ENCODE results near the gene ZPLD1. TPM values are rescaled to one million over a fixed set of nuclear protein-coding genes. Genes with fewer than 3 reads are reported as not detected.

ZPLD1 gene
- total and polyA plus RNA-seq, 2 of the 8 experiments (the other 6 are each of a cell fraction or from before 2014, with no cell fraction given), result not detected

DNA sequence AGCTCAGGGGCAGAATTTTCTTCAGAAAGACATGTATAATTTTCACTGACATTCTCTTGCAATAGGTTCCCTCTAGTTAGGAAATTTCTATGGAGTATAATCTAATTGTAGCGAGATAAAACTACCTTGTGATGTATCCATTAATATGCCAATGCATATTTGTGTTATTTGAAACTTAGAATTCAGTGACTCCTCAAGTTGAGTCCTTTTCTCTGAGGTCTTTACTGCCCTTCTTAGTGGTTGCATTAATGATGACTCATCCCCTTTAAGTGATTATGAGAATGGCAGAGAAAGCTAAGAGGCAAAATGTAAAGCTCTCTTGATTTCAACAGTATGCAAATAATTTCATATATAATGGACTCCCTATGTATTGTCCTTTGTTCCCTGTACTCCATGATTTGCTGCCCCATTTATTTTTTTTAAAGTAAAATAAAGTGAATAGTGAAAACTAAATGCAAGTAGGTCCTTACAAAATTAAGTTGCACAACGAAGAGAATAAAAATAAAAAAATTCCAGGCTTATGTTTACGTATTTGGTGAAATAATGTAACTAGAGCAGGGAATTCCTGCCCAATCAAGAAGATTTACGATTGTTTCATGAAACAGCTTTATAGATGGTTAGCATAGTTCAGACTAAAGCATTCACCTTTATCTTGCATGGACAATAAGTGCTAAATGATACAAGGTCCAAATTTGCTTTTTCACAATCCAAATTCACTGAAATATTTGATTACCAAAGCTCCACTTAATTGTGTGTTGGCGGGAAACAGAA lies 78.1 kb downstream of the ZPLD1 start:
- Histone ChIP-seq H2BK15ac (ENCODE audit: low read length) (no peak overlapping the region), H3K79me1 (ENCODE audit: low read depth, low read length) (no peaks in the 10 kb centered on the region), H3K79me2 (ENCODE audit: control insufficient read depth in 1 of 2, insufficient read depth in 2 of 2, low read length in 2 of 2) (no peaks in the 10 kb centered on the region), H3K4me3 (ENCODE audit: extremely low read depth in 1 of 4, insufficient read depth in 2 of 4, low read depth in 3 of 4, low read length in 4 of 4) (no peak overlapping the region), H3K4ac (replicated peaks; ENCODE audit: insufficient read length, low read depth, low read length) (no peak overlapping the region), H2AK5ac (ENCODE audit: low read depth, low read length) (no peak overlapping the region), H4K5ac (ENCODE audit: insufficient read length, low read depth, low read length) (no peak overlapping the region), H3K9ac (replicated peaks in 1 of 4; ENCODE audit: extremely low read depth in 1 of 4, low read depth in 3 of 4, low read length in 3 of 4) (no peak overlapping the region), H4K8ac (ENCODE audit: extremely low read depth, insufficient read depth, low read length) (no peak overlapping the region), H3K23me2 (ENCODE audit: low read depth, low read length) (no peaks in the 10 kb centered on the region), H3K18ac (ENCODE audit: extremely low read depth, low read length) (no peak overlapping the region), H4K20me1 (replicated peaks in 1 of 2; ENCODE audit: control insufficient read depth in 1 of 2, insufficient read depth in 2 of 2, low read length in 2 of 2) (no peaks in the 10 kb centered on the region), H3K56ac (replicated peaks; ENCODE audit: insufficient read length, low read depth, low read length) (no peak overlapping the region), H3K4me1 (replicated peaks in 1 of 4; ENCODE audit: control insufficient read depth in 3 of 4, insufficient read depth in 4 of 4, low read length in 3 of 4) (no peaks in the 10 kb centered on the region), H2BK120ac (replicated peaks; ENCODE audit: low read depth, low read length) (no peak overlapping the region), H3K27me3 (replicated peaks in 1 of 4; ENCODE audit: control insufficient read depth in 3 of 4, extremely low read depth in 1 of 4, insufficient read depth in 3 of 4, low read length in 3 of 4) (no peaks in the 10 kb centered on the region), H2BK20ac (ENCODE audit: low read length) (no peak overlapping the region), H3K14ac (ENCODE audit: insufficient read length) (no peak overlapping the region), H3K23ac (ENCODE audit: insufficient read length) (no peak overlapping the region), H2BK12ac (ENCODE audit: low read depth, low read length) (no peak overlapping the region), H3K9me3 (ENCODE audit: insufficient read depth in 2 of 2, low read depth in 1 of 2, low read length in 1 of 2) (no peaks in the 10 kb centered on the region), H3K27ac (ENCODE audit: low read depth, low read length) (no peak overlapping the region), H4K91ac (replicated peaks; ENCODE audit: insufficient read length, low read length) (no peak overlapping the region), H3K36me3 (ENCODE audit: control insufficient read depth in 2 of 4, insufficient read depth in 4 of 4, low read length in 3 of 4) (no peaks in the 10 kb centered on the region), H3K4me2 (ENCODE audit: insufficient read depth in 1 of 2, low read depth in 2 of 2, low read length in 2 of 2) (no peak overlapping the region), H2AFZ (ENCODE audit: low read length) (no peak overlapping the region), H2BK5ac (ENCODE audit: low read depth, low read length) (no peak overlapping the region)
- POLR2A ChIA-PET (ENCODE audit: partially characterized antibody), result no interaction called here
- WGBS, 2 experiments (ENCODE audit: extremely low coverage in 1 of 2, insufficient coverage in 1 of 2, insufficient read length in 1 of 2, insufficient replicate concordance in 2 of 2, low coverage in 1 of 2, low lambda C conversion rate in 2 of 2, missing lambda C conversion rate in 1 of 2), result 86% methylated on average over 5 of the region's 5 CpGs; no CpG with 5 or more reads in 1 of the 2 experiments
- FAIRE-seq (no peak), DNase-seq (ENCODE audit: low read depth in 1 of 2, low spot score in 2 of 2) (no peak)
- CTCF ChIA-PET (ENCODE audit: partially characterized antibody), result interaction anchor here (0.6 to 1.8 kb wide), 6 partner anchors 14 to 418 kb away, joined by 3 to 7 read pairs (median 3); no protein-coding TSS in a partner anchor
- no peak for TF ChIP-seq ASH2L (IDR thresholded peaks at IDR 0.05; ENCODE audit: low read length)
- TF ChIP-seq EP300 (IDR thresholded peaks at IDR 0.05; ENCODE audit: borderline replicate concordance in 1 of 2, low read depth in 2 of 2, low read length in 2 of 2), result no peak
- no peak for TF ChIP-seq GTF2F1 (IDR thresholded peaks at IDR 0.05; ENCODE audit: borderline replicate concordance, low read depth, low read length)
- no peak for TF ChIP-seq KDM4A (IDR thresholded peaks at IDR 0.05; ENCODE audit: low read depth, low read length, severe bottlenecking)
- TF ChIP-seq SRF (IDR thresholded peaks at IDR 0.05; ENCODE audit: low read depth, low read length), result no peak
- no peak for TF ChIP-seq BRCA1 (IDR thresholded peaks at IDR 0.05; ENCODE audit: low read depth, low read length)
